ENCODE results near the gene IFRD2. TPM values are rescaled to one million over a fixed set of nuclear protein-coding genes. Genes with fewer than 3 reads are reported as not detected.

IFRD2 gene
- total and polyA plus RNA-seq, 2 experiments from 2014 or later = 41.4 to 71.6 TPM

- Histone ChIP-seq H3K27ac (no peak overlapping the region), H3K79me2 (peaks cover 24% of the 10 kb centered on the region), H4K20me1 (ENCODE audit: insufficient read depth, poor library complexity, severe bottlenecking) (peaks cover 2% of the 10 kb centered on the region), H3K4me3 (peak overlapping the region; percentile 18), H3K27me3 (no peaks in the 10 kb centered on the region), H3K4me1 (ENCODE audit: insufficient read depth) (peaks cover 19% of the 10 kb centered on the region), H2AFZ (no peak overlapping the region), H3K36me3 (replicated peaks; ENCODE audit: insufficient read depth, low read depth) (no peaks in the 10 kb centered on the region), H3K9me3 (ENCODE audit: low read depth) (no peaks in the 10 kb centered on the region), H3K4me2 (peak overlapping the region; percentile 86), H3K9me2 (replicated peaks; ENCODE audit: insufficient read depth) (no peaks in the 10 kb centered on the region)
- 85% methylated on average over 4 of the region's 4 CpGs for WGBS (ENCODE audit: low lambda C conversion rate, missing lambda C conversion rate)
- DNase-seq (ENCODE audit: low spot score) = no peak
- no peak for TF ChIP-seq EZH2phosphoT487 (IDR thresholded peaks at IDR 0.05; ENCODE audit: low read depth, severe bottlenecking, unreplicated experiment)
- no peak for TF ChIP-seq EZH2 (IDR thresholded peaks at IDR 0.05; ENCODE audit: borderline replicate concordance)
- TF ChIP-seq CTCF (IDR thresholded peaks at IDR 0.05; ENCODE audit: poor library complexity) = no peak
These were observed 34.9 kb upstream of the IFRD2 start for GRCh38 chr3:50327129-50327528.

GRCh38 chr3:50326182-50326541 is 33.9 kb upstream of the IFRD2 start:
- Histone ChIP-seq H3K4me2 (no peak overlapping the region), H3K9me2 (replicated peaks; ENCODE audit: insufficient read depth) (no peaks in the 10 kb centered on the region), H3K79me2 (peaks cover 20% of the 10 kb centered on the region), H3K9me3 (ENCODE audit: low read depth) (no peaks in the 10 kb centered on the region), H3K4me3 (no peak overlapping the region), H4K20me1 (ENCODE audit: insufficient read depth, poor library complexity, severe bottlenecking) (peaks cover 2% of the 10 kb centered on the region), H3K27me3 (no peaks in the 10 kb centered on the region), H3K27ac (no peak overlapping the region), H3K4me1 (ENCODE audit: insufficient read depth) (peaks cover 24% of the 10 kb centered on the region), H2AFZ (no peak overlapping the region), H3K36me3 (replicated peaks; ENCODE audit: insufficient read depth, low read depth) (no peaks in the 10 kb centered on the region)
- no peak for DNase-seq (ENCODE audit: low spot score)
- TF ChIP-seq EZH2 (IDR thresholded peaks at IDR 0.05; ENCODE audit: borderline replicate concordance) (no peak), EZH2phosphoT487 (IDR thresholded peaks at IDR 0.05; ENCODE audit: low read depth, severe bottlenecking, unreplicated experiment) (no peak), CTCF (IDR thresholded peaks at IDR 0.05; ENCODE audit: poor library complexity) (no peak)
- 95% methylated on average over 8 of the region's 8 CpGs for WGBS (ENCODE audit: low lambda C conversion rate, missing lambda C conversion rate)

GRCh38 chr3:50325497-50326181 is 33.4 kb upstream of the IFRD2 start:
- Histone ChIP-seq H3K4me3 (no peak overlapping the region), H3K79me2 (peaks cover 22% of the 10 kb centered on the region), H3K9me2 (replicated peaks; ENCODE audit: insufficient read depth) (no peaks in the 10 kb centered on the region), H3K4me1 (ENCODE audit: insufficient read depth) (peaks cover 24% of the 10 kb centered on the region), H2AFZ (no peak overlapping the region), H3K27me3 (no peaks in the 10 kb centered on the region), H3K9me3 (ENCODE audit: low read depth) (no peaks in the 10 kb centered on the region), H3K36me3 (replicated peaks; ENCODE audit: insufficient read depth, low read depth) (no peaks in the 10 kb centered on the region), H4K20me1 (ENCODE audit: insufficient read depth, poor library complexity, severe bottlenecking) (peaks cover 2% of the 10 kb centered on the region), H3K27ac (no peak overlapping the region), H3K4me2 (no peak overlapping the region)
- TF ChIP-seq EZH2phosphoT487 (IDR thresholded peaks at IDR 0.05; ENCODE audit: low read depth, severe bottlenecking, unreplicated experiment) (no peak), EZH2 (IDR thresholded peaks at IDR 0.05; ENCODE audit: borderline replicate concordance) (no peak), CTCF (IDR thresholded peaks at IDR 0.05; ENCODE audit: poor library complexity) (no peak)
- DNase-seq (ENCODE audit: low spot score) = no peak
- WGBS (ENCODE audit: low lambda C conversion rate, missing lambda C conversion rate) = 96% methylated on average over 11 of the region's 11 CpGs
